HG03571 (cell line): ENCODE measurements around the gene PTPRN2.

Source experiments
- ATAC-seq: cut with Tn5 transposase; IDR thresholded peaks from one replicate; pipeline ENCODE4 v1.9.1; 2021; ENCODE audit not compliant: unreplicated experiment

PTPRN2 gene

GRCh38 chr7:157687158-157687557 is 900.5 kb downstream of the PTPRN2 start:
- no peak for ATAC-seq

GRCh38 chr7:157686285-157686894 is 901.2 kb downstream of the PTPRN2 start:
- no peak for ATAC-seq

- no peak for ATAC-seq
Measured at GRCh38 chr7:157685430-157686284, 902.0 kb downstream of the PTPRN2 start.

GRCh38 chr7:157684909-157685429 is 902.7 kb downstream of the PTPRN2 start:
- no peak for ATAC-seq

- no peak for ATAC-seq
Measured at GRCh38 chr7:157684157-157684908, 903.3 kb downstream of the PTPRN2 start.

- no peak for ATAC-seq
Measured at GRCh38 chr7:157683747-157684156, 903.9 kb downstream of the PTPRN2 start.

GRCh38 chr7:157682946-157683746 is 904.5 kb downstream of the PTPRN2 start:
- ATAC-seq: no peak

GRCh38 chr7:157682064-157682945 is 905.3 kb downstream of the PTPRN2 start:
- no peak for ATAC-seq

GRCh38 chr7:157679607-157680006 is 908.0 kb downstream of the PTPRN2 start:
- no peak for ATAC-seq

- ATAC-seq: no peak
Measured at GRCh38 chr7:157678501-157678900, 909.1 kb downstream of the PTPRN2 start.

- ATAC-seq: no peak
Measured at GRCh38 chr7:157676456-157677255, 911.0 kb downstream of the PTPRN2 start.

GRCh38 chr7:157676001-157676400 is 911.6 kb downstream of the PTPRN2 start:
- no peak for ATAC-seq

GRCh38 chr7:157675427-157675927 is 912.1 kb downstream of the PTPRN2 start:
- no peak for ATAC-seq

GRCh38 chr7:157674715-157675426 is 912.8 kb downstream of the PTPRN2 start:
- ATAC-seq: no peak

GRCh38 chr7:157674027-157674714 is 913.5 kb downstream of the PTPRN2 start:
- no peak for ATAC-seq

GRCh38 chr7:157673573-157673972 is 914.0 kb downstream of the PTPRN2 start:
- ATAC-seq: no peak
